Liver (tissue), 9 donors: ENCODE measurements around the gene BTBD9. TPM values are rescaled to one million over a fixed set of nuclear protein-coding genes. Genes with fewer than 3 reads are reported as not detected.

ENCODE experiments used
- DNase-seq: peaks from one replicate; pipeline ENCODE4 v3.0.0-alpha.2; 2017; ENCODE audit warnings: low spot score
- H3K27ac ChIP-seq, 2 donors: one replicate each; pipeline ENCODE4 v1.7.0; 2013; ENCODE audit warnings: inconsistent platforms in 2 of 2, low read length in 2 of 2, control low read depth in 1 of 2, low read depth in 1 of 2, mild to moderate bottlenecking in 1 of 2
- H3K27me3 ChIP-seq, 4 donors: one replicate each; pipeline versions ENCODE4 v1.6.1 to v1.7.0; 2013; ENCODE audit warnings: low read length in 3 of 4, inconsistent platforms in 1 of 4, mild to moderate bottlenecking in 1 of 4, moderate library complexity in 1 of 4; ENCODE audit not compliant: control insufficient read depth in 4 of 4, insufficient read depth in 4 of 4
- H3K36me3 ChIP-seq, 4 donors: one replicate each; pipeline versions ENCODE4 v1.6.1 to v1.7.0; 2013; ENCODE audit warnings: low read length in 3 of 4, mild to moderate bottlenecking in 3 of 4, low read depth in 1 of 4, moderate library complexity in 1 of 4; ENCODE audit not compliant: control insufficient read depth in 4 of 4, insufficient read depth in 3 of 4
- H3K4me1 ChIP-seq, 4 donors: one replicate each; pipeline versions ENCODE4 v1.6.1 to v1.7.0; 2013; ENCODE audit warnings: low read length in 3 of 4, mild to moderate bottlenecking in 3 of 4, moderate library complexity in 1 of 4; ENCODE audit not compliant: control insufficient read depth in 4 of 4, insufficient read depth in 4 of 4
- H3K4me3 ChIP-seq, 3 donors: one replicate each; pipeline versions ENCODE4 v1.6.1 to v1.7.0; 2013; ENCODE audit warnings: low read length in 3 of 3, control low read depth in 1 of 3, low read depth in 1 of 3, mild to moderate bottlenecking in 1 of 3
- H3K9ac ChIP-seq, 2 donors: one replicate each; pipeline ENCODE4 v1.7.0; 2013; ENCODE audit warnings: low read length in 2 of 2, mild to moderate bottlenecking in 2 of 2, moderate library complexity in 2 of 2, control low read depth in 1 of 2, low read depth in 1 of 2
- H3K9me3 ChIP-seq, 4 donors: one replicate each; pipeline versions ENCODE4 v1.6.1 to v1.7.0; 2013; ENCODE audit warnings: low read length in 3 of 4; ENCODE audit not compliant: control insufficient read depth in 4 of 4
- ATF3 ChIP-seq: IDR thresholded peaks from 2 replicates; pipeline ENCODE4 v1.6.1; 2016; ENCODE audit warnings: antibody characterized with exemption
- EGR1 ChIP-seq, 2 donors: IDR thresholded peaks; 2 replicates each; pipeline ENCODE4 v1.6.1; 2016 to 2018; ENCODE audit warnings: antibody characterized with exemption in 2 of 2, low read depth in 2 of 2
- FOXA1 ChIP-seq: IDR thresholded peaks from 2 replicates; pipeline ENCODE4 v1.6.1; 2016; ENCODE audit warnings: antibody characterized with exemption
- FOXA2 ChIP-seq: IDR thresholded peaks from 2 replicates; pipeline ENCODE4 v1.6.1; 2016; ENCODE audit warnings: antibody characterized with exemption
- GABPA ChIP-seq, 2 donors: IDR thresholded peaks in 1 of 2; conservative IDR thresholded peaks in 1 of 2; 2 replicates each; pipeline ENCODE4 v1.6.1; 2016; ENCODE audit warnings: antibody characterized with exemption in 2 of 2, mild to moderate bottlenecking in 1 of 2, moderate library complexity in 1 of 2
- HNF4A ChIP-seq, 2 donors: conservative IDR thresholded peaks; 2 replicates each; pipeline ENCODE4 v1.6.1; 2016; ENCODE audit warnings: antibody characterized with exemption in 2 of 2, mild to moderate bottlenecking in 2 of 2
- HNF4G ChIP-seq: IDR thresholded peaks from 2 replicates; pipeline ENCODE4 v1.6.1; 2016; ENCODE audit warnings: antibody characterized with exemption
- JUND ChIP-seq, 2 donors: IDR thresholded peaks; 2 replicates each; pipeline ENCODE4 v1.6.1; 2016; ENCODE audit warnings: antibody characterized with exemption in 2 of 2
- NR2F2 ChIP-seq: IDR thresholded peaks from 2 replicates; pipeline ENCODE4 v1.6.1; 2016; ENCODE audit warnings: antibody characterized with exemption
- RAD21 ChIP-seq, 2 donors: IDR thresholded peaks; 2 replicates each; pipeline ENCODE4 v1.6.1; 2016; ENCODE audit warnings: antibody characterized with exemption in 2 of 2, mild to moderate bottlenecking in 2 of 2
- RXRA ChIP-seq, 2 donors: IDR thresholded peaks; 2 replicates each; pipeline ENCODE4 v1.6.1; 2017 to 2018; ENCODE audit warnings: antibody characterized with exemption in 2 of 2, mild to moderate bottlenecking in 1 of 2
- SP1 ChIP-seq: IDR thresholded peaks from 2 replicates; pipeline ENCODE4 v1.6.1; 2018; ENCODE audit warnings: antibody characterized with exemption, mild to moderate bottlenecking
- TAF1 ChIP-seq: conservative IDR thresholded peaks from 2 replicates; pipeline ENCODE4 v1.6.1; 2016; ENCODE audit warnings: antibody characterized with exemption, mild to moderate bottlenecking
- YY1 ChIP-seq: IDR thresholded peaks from 2 replicates; pipeline ENCODE4 v1.6.1; 2016; ENCODE audit warnings: antibody characterized with exemption, mild to moderate bottlenecking
- whole genome bisulfite sequencing: extraction: QIAGEN DNeasy Blood & Tissue Kit; methylation state at CpG from one replicate; pipeline ENCODE4 v1.1.7; 2013; 5-methylcytosine and 5-hydroxymethylcytosine counted together
- polyA plus RNA-seq, 2 donors: library from polyadenylated mRNA; stranded (reverse) in 1 of 2; unstranded in 1 of 2; fragments of 200-250 nt in 1 of 2; fragments of >200 nt in 1 of 2; fragmentation: Nextera tagmentation in 1 of 2; extraction: Ambion mirVana in 1 of 2; gene quantifications; one replicate each; pipeline versions ENCODE4 v1.2.1 to v1.2.3, GENCODE V29; 2013 to 2015
- total RNA-seq, 2 donors: library from RNA; depleted of rRNA; stranded (reverse); fragments of >200 nt; gene quantifications; one replicate each; pipeline ENCODE4 v1.2.3, GENCODE V29; 2014
- TF ChIP-seq, protein P1 (sequence below): fragments of 150-350 bp; IDR thresholded peaks from 2 replicates; pipeline ENCODE4 v1.5.1; 2017; ENCODE audit warnings: improper control_type of control experiment, low read depth, low read length; ENCODE audit not compliant: missing input control
- TF ChIP-seq, protein P2 (sequence below): IDR thresholded peaks from 2 replicates; pipeline ENCODE4 v1.6.1; 2016; ENCODE audit warnings: antibody characterized with exemption, mild to moderate bottlenecking
- TF ChIP-seq, protein P3 (sequence below): IDR thresholded peaks from 2 replicates; pipeline ENCODE4 v1.6.1; 2016; ENCODE audit warnings: antibody characterized with exemption
- TF ChIP-seq, protein P4 (sequence below): IDR thresholded peaks from 2 replicates; pipeline ENCODE4 v1.6.1; 2016; ENCODE audit warnings: antibody characterized with exemption
- donor health status: healthy.
- donor health status: healthy.
- donor health status: healthy.
- donor health status: healthy.
- donor health status: healthy.

The BTBD9 gene
- total and polyA plus RNA-seq, 4 donors = 2.0 to 12.4 (median 5.7) TPM

DNA sequence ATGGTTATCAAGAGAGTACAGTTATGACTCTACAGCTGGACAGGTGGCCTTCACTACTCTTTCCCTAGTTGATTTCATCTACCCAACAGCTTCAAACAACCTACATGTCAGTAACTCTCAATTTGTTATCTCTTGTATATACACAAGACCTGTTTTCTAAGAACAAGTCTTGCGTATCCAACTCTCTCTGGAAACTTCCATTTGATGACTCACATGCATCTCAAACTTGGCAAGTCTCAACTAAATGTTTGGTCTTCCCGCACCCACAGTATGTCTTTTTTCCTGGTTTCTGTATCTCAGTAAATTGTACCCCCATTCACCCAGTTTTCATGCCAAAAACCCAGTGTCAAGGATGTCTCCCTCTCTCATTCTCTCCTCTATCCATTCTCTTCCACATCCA is 97.7 kb downstream of the BTBD9 start:
- Histone ChIP-seq H3K9ac (no peak overlapping the region), H3K9me3 (no peaks in the 10 kb centered on the region), H3K4me1 (no peaks in the 10 kb centered on the region), H3K27ac (no peak overlapping the region), H3K4me3 (no peak overlapping the region), H3K36me3 (no peaks in the 10 kb centered on the region), H3K27me3 (no peaks in the 10 kb centered on the region)
- WGBS = 97% methylated on average over 2 of the region's 2 CpGs
- DNase-seq = no peak
- TF ChIP-seq, protein P1, sequence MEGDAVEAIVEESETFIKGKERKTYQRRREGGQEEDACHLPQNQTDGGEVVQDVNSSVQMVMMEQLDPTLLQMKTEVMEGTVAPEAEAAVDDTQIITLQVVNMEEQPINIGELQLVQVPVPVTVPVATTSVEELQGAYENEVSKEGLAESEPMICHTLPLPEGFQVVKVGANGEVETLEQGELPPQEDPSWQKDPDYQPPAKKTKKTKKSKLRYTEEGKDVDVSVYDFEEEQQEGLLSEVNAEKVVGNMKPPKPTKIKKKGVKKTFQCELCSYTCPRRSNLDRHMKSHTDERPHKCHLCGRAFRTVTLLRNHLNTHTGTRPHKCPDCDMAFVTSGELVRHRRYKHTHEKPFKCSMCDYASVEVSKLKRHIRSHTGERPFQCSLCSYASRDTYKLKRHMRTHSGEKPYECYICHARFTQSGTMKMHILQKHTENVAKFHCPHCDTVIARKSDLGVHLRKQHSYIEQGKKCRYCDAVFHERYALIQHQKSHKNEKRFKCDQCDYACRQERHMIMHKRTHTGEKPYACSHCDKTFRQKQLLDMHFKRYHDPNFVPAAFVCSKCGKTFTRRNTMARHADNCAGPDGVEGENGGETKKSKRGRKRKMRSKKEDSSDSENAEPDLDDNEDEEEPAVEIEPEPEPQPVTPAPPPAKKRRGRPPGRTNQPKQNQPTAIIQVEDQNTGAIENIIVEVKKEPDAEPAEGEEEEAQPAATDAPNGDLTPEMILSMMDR = no peak
- TF ChIP-seq FOXA1 = no peak
- TF ChIP-seq TAF1 = no peak
- no peak for TF ChIP-seq EGR1 (IDR thresholded peaks at IDR 0.05; ENCODE audit: low read depth in 2 of 2)
- no peak for TF ChIP-seq YY1
- no peak for TF ChIP-seq JUND (IDR thresholded peaks at IDR 0.05)
- no peak for TF ChIP-seq HNF4G
- TF ChIP-seq ATF3 = no peak
- TF ChIP-seq SP1 = no peak
- TF ChIP-seq, protein P2, sequence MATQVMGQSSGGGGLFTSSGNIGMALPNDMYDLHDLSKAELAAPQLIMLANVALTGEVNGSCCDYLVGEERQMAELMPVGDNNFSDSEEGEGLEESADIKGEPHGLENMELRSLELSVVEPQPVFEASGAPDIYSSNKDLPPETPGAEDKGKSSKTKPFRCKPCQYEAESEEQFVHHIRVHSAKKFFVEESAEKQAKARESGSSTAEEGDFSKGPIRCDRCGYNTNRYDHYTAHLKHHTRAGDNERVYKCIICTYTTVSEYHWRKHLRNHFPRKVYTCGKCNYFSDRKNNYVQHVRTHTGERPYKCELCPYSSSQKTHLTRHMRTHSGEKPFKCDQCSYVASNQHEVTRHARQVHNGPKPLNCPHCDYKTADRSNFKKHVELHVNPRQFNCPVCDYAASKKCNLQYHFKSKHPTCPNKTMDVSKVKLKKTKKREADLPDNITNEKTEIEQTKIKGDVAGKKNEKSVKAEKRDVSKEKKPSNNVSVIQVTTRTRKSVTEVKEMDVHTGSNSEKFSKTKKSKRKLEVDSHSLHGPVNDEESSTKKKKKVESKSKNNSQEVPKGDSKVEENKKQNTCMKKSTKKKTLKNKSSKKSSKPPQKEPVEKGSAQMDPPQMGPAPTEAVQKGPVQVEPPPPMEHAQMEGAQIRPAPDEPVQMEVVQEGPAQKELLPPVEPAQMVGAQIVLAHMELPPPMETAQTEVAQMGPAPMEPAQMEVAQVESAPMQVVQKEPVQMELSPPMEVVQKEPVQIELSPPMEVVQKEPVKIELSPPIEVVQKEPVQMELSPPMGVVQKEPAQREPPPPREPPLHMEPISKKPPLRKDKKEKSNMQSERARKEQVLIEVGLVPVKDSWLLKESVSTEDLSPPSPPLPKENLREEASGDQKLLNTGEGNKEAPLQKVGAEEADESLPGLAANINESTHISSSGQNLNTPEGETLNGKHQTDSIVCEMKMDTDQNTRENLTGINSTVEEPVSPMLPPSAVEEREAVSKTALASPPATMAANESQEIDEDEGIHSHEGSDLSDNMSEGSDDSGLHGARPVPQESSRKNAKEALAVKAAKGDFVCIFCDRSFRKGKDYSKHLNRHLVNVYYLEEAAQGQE = no peak

DNA sequence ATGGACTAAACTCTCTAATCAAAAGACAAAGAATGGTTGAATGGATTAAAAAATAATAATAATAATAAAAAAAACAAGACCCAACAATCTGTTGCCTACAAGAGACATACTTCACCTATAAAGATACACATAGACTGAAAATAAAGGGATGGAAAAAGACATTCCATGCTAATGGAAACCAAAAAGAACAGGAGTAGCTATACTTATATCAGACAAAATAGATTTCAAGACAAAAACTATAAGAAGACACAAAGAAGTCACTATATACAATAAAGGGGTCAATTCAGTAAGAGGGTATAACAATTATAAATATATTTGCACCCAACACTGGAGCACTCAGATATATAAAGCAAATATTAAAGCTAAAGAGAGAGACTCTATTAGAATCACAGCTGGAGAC is 106.7 kb downstream of the BTBD9 start:
- Histone ChIP-seq H3K9me3 (no peaks in the 10 kb centered on the region), H3K9ac (no peak overlapping the region), H3K27ac (no peak overlapping the region), H3K4me1 (no peaks in the 10 kb centered on the region), H3K4me3 (no peak overlapping the region), H3K36me3 (no peaks in the 10 kb centered on the region), H3K27me3 (no peaks in the 10 kb centered on the region)
- DNase-seq = no peak
- TF ChIP-seq, protein P1 = no peak
- no peak for TF ChIP-seq NR2F2
- no peak for TF ChIP-seq HNF4G
- TF ChIP-seq RXRA (IDR thresholded peaks at IDR 0.05) = no peak
- TF ChIP-seq HNF4A (conservative IDR thresholded peaks at IDR 0.05) = no peak
- no peak for TF ChIP-seq ATF3
- TF ChIP-seq, protein P3, sequence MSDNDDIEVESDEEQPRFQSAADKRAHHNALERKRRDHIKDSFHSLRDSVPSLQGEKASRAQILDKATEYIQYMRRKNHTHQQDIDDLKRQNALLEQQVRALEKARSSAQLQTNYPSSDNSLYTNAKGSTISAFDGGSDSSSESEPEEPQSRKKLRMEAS = no peak
- TF ChIP-seq GABPA (IDR thresholded peaks at IDR 0.05 in 1 of 2, conservative IDR thresholded peaks at IDR 0.05 in 1 of 2) = no peak
- TF ChIP-seq, protein P4, sequence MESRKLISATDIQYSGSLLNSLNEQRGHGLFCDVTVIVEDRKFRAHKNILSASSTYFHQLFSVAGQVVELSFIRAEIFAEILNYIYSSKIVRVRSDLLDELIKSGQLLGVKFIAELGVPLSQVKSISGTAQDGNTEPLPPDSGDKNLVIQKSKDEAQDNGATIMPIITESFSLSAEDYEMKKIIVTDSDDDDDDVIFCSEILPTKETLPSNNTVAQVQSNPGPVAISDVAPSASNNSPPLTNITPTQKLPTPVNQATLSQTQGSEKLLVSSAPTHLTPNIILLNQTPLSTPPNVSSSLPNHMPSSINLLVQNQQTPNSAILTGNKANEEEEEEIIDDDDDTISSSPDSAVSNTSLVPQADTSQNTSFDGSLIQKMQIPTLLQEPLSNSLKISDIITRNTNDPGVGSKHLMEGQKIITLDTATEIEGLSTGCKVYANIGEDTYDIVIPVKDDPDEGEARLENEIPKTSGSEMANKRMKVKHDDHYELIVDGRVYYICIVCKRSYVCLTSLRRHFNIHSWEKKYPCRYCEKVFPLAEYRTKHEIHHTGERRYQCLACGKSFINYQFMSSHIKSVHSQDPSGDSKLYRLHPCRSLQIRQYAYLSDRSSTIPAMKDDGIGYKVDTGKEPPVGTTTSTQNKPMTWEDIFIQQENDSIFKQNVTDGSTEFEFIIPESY = no peak
- no peak for TF ChIP-seq SP1
- TF ChIP-seq TAF1 = no peak
- no peak for TF ChIP-seq RAD21 (IDR thresholded peaks at IDR 0.05)
- TF ChIP-seq, protein P2 = no peak
- TF ChIP-seq YY1 = no peak
- TF ChIP-seq FOXA2 = no peak
- TF ChIP-seq JUND (IDR thresholded peaks at IDR 0.05) = no peak
- TF ChIP-seq FOXA1 = no peak
- no peak for TF ChIP-seq EGR1 (IDR thresholded peaks at IDR 0.05; ENCODE audit: low read depth in 2 of 2)
